GM23338 (cell line): ENCODE data around the gene MAD1L1.

ENCODE experiments used
- TF ChIP-seq, protein P1 (sequence below), 2 experiments: fragments of 200-600 bp in 1 of 2; sonication (generic) in 1 of 2; conservative IDR thresholded peaks; 2 replicates each; pipeline versions ENCODE4 v1.5.1 to v1.6.1; 2016 to 2017; ENCODE audit warnings: antibody characterized with exemption in 2 of 2, low read depth in 2 of 2, mild to moderate bottlenecking in 2 of 2, moderate library complexity in 1 of 2
- TF ChIP-seq, protein P2 (sequence below): IDR thresholded peaks from 2 replicates; pipeline ENCODE4 v1.6.1; 2016; ENCODE audit warnings: antibody characterized with exemption

DNA sequence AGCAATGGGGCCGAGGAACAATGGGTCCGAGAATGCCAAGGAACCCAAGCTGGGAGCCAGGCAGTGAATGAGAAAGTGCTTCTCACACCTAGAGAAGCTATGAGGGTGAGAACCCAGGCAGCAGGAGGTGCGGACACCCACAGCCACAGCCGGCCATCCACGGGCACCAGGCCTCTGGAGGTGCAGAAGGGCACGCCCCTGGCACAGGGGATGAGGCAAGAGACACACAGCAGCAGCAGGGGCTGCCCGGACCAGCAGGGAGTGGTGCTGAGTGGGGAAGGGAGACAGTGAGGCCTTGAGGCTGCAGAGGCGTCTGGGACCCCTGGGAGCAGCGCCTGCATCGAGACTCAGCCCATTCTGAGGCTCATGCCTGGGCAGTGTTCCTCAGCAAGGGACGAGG, 135.3 kb downstream of the MAD1L1 start:
- TF ChIP-seq, protein P1, sequence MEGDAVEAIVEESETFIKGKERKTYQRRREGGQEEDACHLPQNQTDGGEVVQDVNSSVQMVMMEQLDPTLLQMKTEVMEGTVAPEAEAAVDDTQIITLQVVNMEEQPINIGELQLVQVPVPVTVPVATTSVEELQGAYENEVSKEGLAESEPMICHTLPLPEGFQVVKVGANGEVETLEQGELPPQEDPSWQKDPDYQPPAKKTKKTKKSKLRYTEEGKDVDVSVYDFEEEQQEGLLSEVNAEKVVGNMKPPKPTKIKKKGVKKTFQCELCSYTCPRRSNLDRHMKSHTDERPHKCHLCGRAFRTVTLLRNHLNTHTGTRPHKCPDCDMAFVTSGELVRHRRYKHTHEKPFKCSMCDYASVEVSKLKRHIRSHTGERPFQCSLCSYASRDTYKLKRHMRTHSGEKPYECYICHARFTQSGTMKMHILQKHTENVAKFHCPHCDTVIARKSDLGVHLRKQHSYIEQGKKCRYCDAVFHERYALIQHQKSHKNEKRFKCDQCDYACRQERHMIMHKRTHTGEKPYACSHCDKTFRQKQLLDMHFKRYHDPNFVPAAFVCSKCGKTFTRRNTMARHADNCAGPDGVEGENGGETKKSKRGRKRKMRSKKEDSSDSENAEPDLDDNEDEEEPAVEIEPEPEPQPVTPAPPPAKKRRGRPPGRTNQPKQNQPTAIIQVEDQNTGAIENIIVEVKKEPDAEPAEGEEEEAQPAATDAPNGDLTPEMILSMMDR (conservative IDR thresholded peaks at IDR 0.05; ENCODE audit: low read depth in 2 of 2): no peak
- TF ChIP-seq, protein P2, sequence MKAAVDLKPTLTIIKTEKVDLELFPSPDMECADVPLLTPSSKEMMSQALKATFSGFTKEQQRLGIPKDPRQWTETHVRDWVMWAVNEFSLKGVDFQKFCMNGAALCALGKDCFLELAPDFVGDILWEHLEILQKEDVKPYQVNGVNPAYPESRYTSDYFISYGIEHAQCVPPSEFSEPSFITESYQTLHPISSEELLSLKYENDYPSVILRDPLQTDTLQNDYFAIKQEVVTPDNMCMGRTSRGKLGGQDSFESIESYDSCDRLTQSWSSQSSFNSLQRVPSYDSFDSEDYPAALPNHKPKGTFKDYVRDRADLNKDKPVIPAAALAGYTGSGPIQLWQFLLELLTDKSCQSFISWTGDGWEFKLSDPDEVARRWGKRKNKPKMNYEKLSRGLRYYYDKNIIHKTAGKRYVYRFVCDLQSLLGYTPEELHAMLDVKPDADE: no peak
